GM23338 (cell line): ENCODE data around the gene APOL3. TPM values are rescaled to one million over a fixed set of nuclear protein-coding genes. Genes with fewer than 3 reads are reported as not detected.

Experiments
- ATAC-seq: fragments of 200-7000 bp; cut with Tn5 transposase; 3 replicates; pipeline ENCODE4 v1.9.1; 2020
- DNase-seq: peaks from one replicate; pipeline ENCODE4 v3.0.0-alpha.2; 2015; ENCODE audit warnings: low spot score
- H2AFZ ChIP-seq: fragments of 200-600 bp; sonication (generic); 2 replicates; pipeline ENCODE4 v1.8.0; 2016; ENCODE audit warnings: antibody characterized with exemption, mild to moderate bottlenecking, moderate library complexity
- H3F3A ChIP-seq: fragments of 200-600 bp; sonication (generic); replicated peaks from 2 replicates; pipeline ENCODE4 v1.8.0; 2017; ENCODE audit warnings: antibody characterized with exemption, mixed run types, low read depth
- H3K27ac ChIP-seq: fragments of 200-600 bp; sonication (generic); 2 replicates; pipeline ENCODE4 v1.6.1; 2016; ENCODE audit warnings: low read depth
- H3K27me3 ChIP-seq: fragments of 200-600 bp; sonication (generic); 2 replicates; pipeline ENCODE4 v1.8.0; 2016; ENCODE audit warnings: mild to moderate bottlenecking, mixed run types, moderate library complexity; ENCODE audit not compliant: insufficient read depth
- H3K36me3 ChIP-seq: fragments of 200-600 bp; sonication (generic); 2 replicates; pipeline ENCODE4 v1.8.0; 2016; ENCODE audit warnings: mild to moderate bottlenecking; ENCODE audit not compliant: insufficient read depth
- H3K4me1 ChIP-seq: fragments of 200-600 bp; sonication (generic); 2 replicates; pipeline ENCODE4 v1.8.0; 2016; ENCODE audit warnings: mild to moderate bottlenecking, moderate library complexity; ENCODE audit not compliant: insufficient read depth
- H3K4me2 ChIP-seq: fragments of 200-600 bp; sonication (generic); 2 replicates; pipeline ENCODE4 v1.7.1; 2017; ENCODE audit warnings: mixed run types
- H3K4me3 ChIP-seq: fragments of 200-600 bp; sonication (generic); 2 replicates; pipeline ENCODE4 v1.6.1; 2016; ENCODE audit warnings: mixed run types
- H3K79me2 ChIP-seq: fragments of 200-600 bp; sonication (generic); replicated peaks from 2 replicates; pipeline ENCODE4 v1.8.0; 2017; ENCODE audit warnings: mild to moderate bottlenecking; ENCODE audit not compliant: insufficient read depth
- H3K9me2 ChIP-seq: fragments of 200-600 bp; sonication (generic); 2 replicates; pipeline ENCODE4 v1.8.0; 2017; ENCODE audit not compliant: insufficient read depth
- H4K20me1 ChIP-seq: fragments of 200-600 bp; sonication (generic); replicated peaks from 2 replicates; pipeline ENCODE4 v1.8.0; 2017; ENCODE audit warnings: mild to moderate bottlenecking; ENCODE audit not compliant: insufficient read depth
- H3K27ac Mint-ChIP-seq: 2 replicates; pipeline ENCODE4 v1.8.0; 2020; ENCODE audit warnings: inconsistent platforms, mild to moderate bottlenecking, moderate library complexity, mixed read lengths
- H3K27me3 Mint-ChIP-seq: 3 replicates; pipeline ENCODE4 v1.8.0; 2022; ENCODE audit warnings: low read depth, mild to moderate bottlenecking, moderate library complexity, mixed read lengths, inconsistent platforms; ENCODE audit not compliant: insufficient read depth, poor library complexity
- H3K36me3 Mint-ChIP-seq: 3 replicates; pipeline ENCODE4 v1.8.0; 2021; ENCODE audit warnings: low read depth, mild to moderate bottlenecking, inconsistent platforms, moderate library complexity, mixed read lengths
- H3K4me1 Mint-ChIP-seq: 3 replicates; pipeline ENCODE4 v1.8.0; 2020; ENCODE audit warnings: mild to moderate bottlenecking, inconsistent platforms, mixed read lengths
- H3K4me3 Mint-ChIP-seq: 3 replicates; pipeline ENCODE4 v1.8.0; 2021; ENCODE audit warnings: moderate library complexity, mild to moderate bottlenecking, inconsistent platforms, mixed read lengths
- H3K9me3 Mint-ChIP-seq: 3 replicates; pipeline ENCODE4 v1.8.0; 2020; ENCODE audit warnings: moderate library complexity, mild to moderate bottlenecking, inconsistent platforms, mixed read lengths
- CREB1 ChIP-seq: fragments of 250-450 bp; sonication (Bioruptor Pico); IDR thresholded peaks from 2 replicates; pipeline ENCODE4 v1.5.0; 2020; ENCODE audit warnings: low read depth, mild to moderate bottlenecking, moderate library complexity
- CTCF ChIP-seq, 2 experiments: fragments of 200-600 bp in 1 of 2; sonication (generic) in 1 of 2; conservative IDR thresholded peaks; 2 replicates each; pipeline versions ENCODE4 v1.5.1 to v1.6.1; 2016 to 2017; ENCODE audit warnings: antibody characterized with exemption in 2 of 2, low read depth in 2 of 2, mild to moderate bottlenecking in 2 of 2, moderate library complexity in 1 of 2
- EZH2 ChIP-seq: fragments of 200-600 bp; sonication (generic); IDR thresholded peaks from one replicate; pipeline ENCODE4 v1.8.0; 2017; ENCODE audit warnings: antibody characterized with exemption, mild to moderate bottlenecking, low read depth; ENCODE audit not compliant: unreplicated experiment
- EZH2phosphoT487 ChIP-seq: fragments of 200-600 bp; sonication (generic); IDR thresholded peaks from one replicate; pipeline ENCODE4 v1.8.1; 2018; ENCODE audit warnings: antibody characterized with exemption; ENCODE audit not compliant: unreplicated experiment
- JUNB ChIP-seq: IDR thresholded peaks from one replicate; pipeline ENCODE4 v1.6.1; 2016; ENCODE audit warnings: antibody characterized with exemption; ENCODE audit not compliant: unreplicated experiment
- NANOG ChIP-seq: IDR thresholded peaks from 2 replicates; pipeline ENCODE4 v1.6.1; 2016; ENCODE audit warnings: antibody characterized with exemption, borderline replicate concordance
- POLR2AphosphoS5 ChIP-seq: IDR thresholded peaks from 2 replicates; pipeline ENCODE4 v1.6.1; 2016; ENCODE audit warnings: antibody characterized with exemption, low read depth
- REST ChIP-seq: IDR thresholded peaks from one replicate; pipeline ENCODE4 v1.6.1; 2018; ENCODE audit warnings: antibody characterized with exemption; ENCODE audit not compliant: unreplicated experiment
- STAT1 ChIP-seq: IDR thresholded peaks from one replicate; pipeline ENCODE4 v1.6.1; 2016; ENCODE audit warnings: antibody characterized with exemption; ENCODE audit not compliant: unreplicated experiment
- ZNF114 ChIP-seq: fragments of 250-450 bp; sonication (Bioruptor Pico); IDR thresholded peaks from 2 replicates; pipeline ENCODE4 v1.5.0; 2020; ENCODE audit warnings: mild to moderate bottlenecking, moderate library complexity
- ZNF331 ChIP-seq: fragments of 250-450 bp; sonication (Bioruptor Pico); IDR thresholded peaks from 2 replicates; pipeline ENCODE4 v1.5.0; 2020; ENCODE audit warnings: low read depth, mild to moderate bottlenecking, moderate library complexity
- polyA plus RNA-seq: library from polyadenylated mRNA; unstranded; fragments of >200 nt; fragmentation: Nextera tagmentation; extraction: Ambion mirVana; gene quantifications from 2 replicates; pipeline ENCODE4 v1.2.1, GENCODE V29; 2016
- total RNA-seq: library from RNA; depleted of rRNA; stranded (reverse); fragments of >200 nt; shearing (Covaris generic); gene quantifications from 2 replicates; pipeline ENCODE4 v1.2.3, GENCODE V29; 2014
- TF ChIP-seq, protein P1 (sequence below): fragments of 250-450 bp; sonication (Bioruptor Pico); IDR thresholded peaks from 2 replicates; pipeline ENCODE4 v1.5.0; 2020; ENCODE audit warnings: mild to moderate bottlenecking, moderate library complexity
- TF ChIP-seq, protein P2 (sequence below): IDR thresholded peaks from 2 replicates; pipeline ENCODE4 v1.6.1; 2016; ENCODE audit warnings: antibody characterized with exemption

APOL3 gene
- total and polyA plus RNA-seq, 2 experiments from 2014 or later = not detected

GRCh38 chr22:36191106-36191836, 30.7 kb upstream of the APOL3 start:
- Mint-ChIP-seq H3K4me3 (no peak overlapping the region), H3K4me1 (peaks cover 56% of the 10 kb centered on the region), H3K9me3 (peaks cover 14% of the 10 kb centered on the region), H3K27ac (no peak overlapping the region; the same call in 1 of the 2 replicates), H3K36me3 (peaks cover 10% of the 10 kb centered on the region; the same call in 2 of the 3 replicates), H3K27me3 (peaks cover 19% of the 10 kb centered on the region)
- DNase-seq (no peak), ATAC-seq (no peak)
- Histone ChIP-seq H3K4me3 (no peak overlapping the region), H3K36me3 (no peaks in the 10 kb centered on the region; the same call in 1 of the 2 replicates), H3F3A (no peaks in the 10 kb centered on the region), H3K9me2 (peaks cover 5% of the 10 kb centered on the region; the same call in 1 of the 2 replicates), H3K27ac (no peak overlapping the region), H3K27me3 (no peaks in the 10 kb centered on the region), H4K20me1 (no peaks in the 10 kb centered on the region), H3K79me2 (no peaks in the 10 kb centered on the region), H2AFZ (no peak overlapping the region), H3K4me1 (peaks cover 8% of the 10 kb centered on the region; the same call in 1 of the 2 replicates), H3K4me2 (no peak overlapping the region)
- TF ChIP-seq ZNF331 (CRISPR knock-in tag) = no peak
- TF ChIP-seq ZNF114 (CRISPR knock-in tag) = no peak
- TF ChIP-seq STAT1 = no peak
- TF ChIP-seq EZH2phosphoT487 = no peak
- TF ChIP-seq, protein P1, sequence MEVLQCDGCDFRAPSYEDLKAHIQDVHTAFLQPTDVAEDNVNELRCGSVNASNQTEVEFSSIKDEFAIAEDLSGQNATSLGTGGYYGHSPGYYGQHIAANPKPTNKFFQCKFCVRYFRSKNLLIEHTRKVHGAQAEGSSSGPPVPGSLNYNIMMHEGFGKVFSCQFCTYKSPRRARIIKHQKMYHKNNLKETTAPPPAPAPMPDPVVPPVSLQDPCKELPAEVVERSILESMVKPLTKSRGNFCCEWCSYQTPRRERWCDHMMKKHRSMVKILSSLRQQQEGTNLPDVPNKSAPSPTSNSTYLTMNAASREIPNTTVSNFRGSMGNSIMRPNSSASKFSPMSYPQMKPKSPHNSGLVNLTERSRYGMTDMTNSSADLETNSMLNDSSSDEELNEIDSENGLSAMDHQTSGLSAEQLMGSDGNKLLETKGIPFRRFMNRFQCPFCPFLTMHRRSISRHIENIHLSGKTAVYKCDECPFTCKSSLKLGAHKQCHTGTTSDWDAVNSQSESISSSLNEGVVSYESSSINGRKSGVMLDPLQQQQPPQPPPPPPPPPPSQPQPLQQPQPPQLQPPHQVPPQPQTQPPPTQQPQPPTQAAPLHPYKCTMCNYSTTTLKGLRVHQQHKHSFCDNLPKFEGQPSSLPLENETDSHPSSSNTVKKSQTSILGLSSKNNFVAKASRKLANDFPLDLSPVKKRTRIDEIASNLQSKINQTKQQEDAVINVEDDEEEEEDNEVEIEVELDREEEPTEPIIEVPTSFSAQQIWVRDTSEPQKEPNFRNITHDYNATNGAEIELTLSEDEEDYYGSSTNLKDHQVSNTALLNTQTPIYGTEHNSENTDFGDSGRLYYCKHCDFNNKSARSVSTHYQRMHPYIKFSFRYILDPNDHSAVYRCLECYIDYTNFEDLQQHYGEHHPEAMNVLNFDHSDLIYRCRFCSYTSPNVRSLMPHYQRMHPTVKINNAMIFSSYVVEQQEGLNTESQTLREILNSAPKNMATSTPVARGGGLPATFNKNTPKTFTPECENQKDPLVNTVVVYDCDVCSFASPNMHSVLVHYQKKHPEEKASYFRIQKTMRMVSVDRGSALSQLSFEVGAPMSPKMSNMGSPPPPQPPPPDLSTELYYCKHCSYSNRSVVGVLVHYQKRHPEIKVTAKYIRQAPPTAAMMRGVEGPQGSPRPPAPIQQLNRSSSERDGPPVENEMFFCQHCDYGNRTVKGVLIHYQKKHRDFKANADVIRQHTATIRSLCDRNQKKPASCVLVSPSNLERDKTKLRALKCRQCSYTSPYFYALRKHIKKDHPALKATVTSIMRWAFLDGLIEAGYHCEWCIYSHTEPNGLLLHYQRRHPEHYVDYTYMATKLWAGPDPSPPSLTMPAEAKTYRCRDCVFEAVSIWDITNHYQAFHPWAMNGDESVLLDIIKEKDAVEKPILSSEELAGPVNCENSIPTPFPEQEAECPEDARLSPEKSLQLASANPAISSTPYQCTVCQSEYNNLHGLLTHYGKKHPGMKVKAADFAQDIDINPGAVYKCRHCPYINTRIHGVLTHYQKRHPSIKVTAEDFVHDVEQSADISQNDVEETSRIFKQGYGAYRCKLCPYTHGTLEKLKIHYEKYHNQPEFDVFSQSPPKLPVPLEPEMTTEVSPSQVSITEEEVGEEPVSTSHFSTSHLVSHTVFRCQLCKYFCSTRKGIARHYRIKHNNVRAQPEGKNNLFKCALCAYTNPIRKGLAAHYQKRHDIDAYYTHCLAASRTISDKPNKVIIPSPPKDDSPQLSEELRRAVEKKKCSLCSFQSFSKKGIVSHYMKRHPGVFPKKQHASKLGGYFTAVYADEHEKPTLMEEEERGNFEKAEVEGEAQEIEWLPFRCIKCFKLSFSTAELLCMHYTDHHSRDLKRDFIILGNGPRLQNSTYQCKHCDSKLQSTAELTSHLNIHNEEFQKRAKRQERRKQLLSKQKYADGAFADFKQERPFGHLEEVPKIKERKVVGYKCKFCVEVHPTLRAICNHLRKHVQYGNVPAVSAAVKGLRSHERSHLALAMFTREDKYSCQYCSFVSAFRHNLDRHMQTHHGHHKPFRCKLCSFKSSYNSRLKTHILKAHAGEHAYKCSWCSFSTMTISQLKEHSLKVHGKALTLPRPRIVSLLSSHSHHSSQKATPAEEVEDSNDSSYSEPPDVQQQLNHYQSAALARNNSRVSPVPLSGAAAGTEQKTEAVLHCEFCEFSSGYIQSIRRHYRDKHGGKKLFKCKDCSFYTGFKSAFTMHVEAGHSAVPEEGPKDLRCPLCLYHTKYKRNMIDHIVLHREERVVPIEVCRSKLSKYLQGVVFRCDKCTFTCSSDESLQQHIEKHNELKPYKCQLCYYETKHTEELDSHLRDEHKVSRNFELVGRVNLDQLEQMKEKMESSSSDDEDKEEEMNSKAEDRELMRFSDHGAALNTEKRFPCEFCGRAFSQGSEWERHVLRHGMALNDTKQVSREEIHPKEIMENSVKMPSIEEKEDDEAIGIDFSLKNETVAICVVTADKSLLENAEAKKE (CRISPR knock-in tag) = no peak
- TF ChIP-seq NANOG = no peak
- TF ChIP-seq CTCF (conservative IDR thresholded peaks at IDR 0.05; ENCODE audit: low read depth in 2 of 2) = no peak
- no peak for TF ChIP-seq REST
- no peak for TF ChIP-seq POLR2AphosphoS5
- TF ChIP-seq JUNB = no peak
- TF ChIP-seq, protein P2, sequence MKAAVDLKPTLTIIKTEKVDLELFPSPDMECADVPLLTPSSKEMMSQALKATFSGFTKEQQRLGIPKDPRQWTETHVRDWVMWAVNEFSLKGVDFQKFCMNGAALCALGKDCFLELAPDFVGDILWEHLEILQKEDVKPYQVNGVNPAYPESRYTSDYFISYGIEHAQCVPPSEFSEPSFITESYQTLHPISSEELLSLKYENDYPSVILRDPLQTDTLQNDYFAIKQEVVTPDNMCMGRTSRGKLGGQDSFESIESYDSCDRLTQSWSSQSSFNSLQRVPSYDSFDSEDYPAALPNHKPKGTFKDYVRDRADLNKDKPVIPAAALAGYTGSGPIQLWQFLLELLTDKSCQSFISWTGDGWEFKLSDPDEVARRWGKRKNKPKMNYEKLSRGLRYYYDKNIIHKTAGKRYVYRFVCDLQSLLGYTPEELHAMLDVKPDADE = no peak
- TF ChIP-seq CREB1 = no peak
- no peak for TF ChIP-seq EZH2
